ENCODE data around the gene CEP170.

CEP170 gene

DNA sequence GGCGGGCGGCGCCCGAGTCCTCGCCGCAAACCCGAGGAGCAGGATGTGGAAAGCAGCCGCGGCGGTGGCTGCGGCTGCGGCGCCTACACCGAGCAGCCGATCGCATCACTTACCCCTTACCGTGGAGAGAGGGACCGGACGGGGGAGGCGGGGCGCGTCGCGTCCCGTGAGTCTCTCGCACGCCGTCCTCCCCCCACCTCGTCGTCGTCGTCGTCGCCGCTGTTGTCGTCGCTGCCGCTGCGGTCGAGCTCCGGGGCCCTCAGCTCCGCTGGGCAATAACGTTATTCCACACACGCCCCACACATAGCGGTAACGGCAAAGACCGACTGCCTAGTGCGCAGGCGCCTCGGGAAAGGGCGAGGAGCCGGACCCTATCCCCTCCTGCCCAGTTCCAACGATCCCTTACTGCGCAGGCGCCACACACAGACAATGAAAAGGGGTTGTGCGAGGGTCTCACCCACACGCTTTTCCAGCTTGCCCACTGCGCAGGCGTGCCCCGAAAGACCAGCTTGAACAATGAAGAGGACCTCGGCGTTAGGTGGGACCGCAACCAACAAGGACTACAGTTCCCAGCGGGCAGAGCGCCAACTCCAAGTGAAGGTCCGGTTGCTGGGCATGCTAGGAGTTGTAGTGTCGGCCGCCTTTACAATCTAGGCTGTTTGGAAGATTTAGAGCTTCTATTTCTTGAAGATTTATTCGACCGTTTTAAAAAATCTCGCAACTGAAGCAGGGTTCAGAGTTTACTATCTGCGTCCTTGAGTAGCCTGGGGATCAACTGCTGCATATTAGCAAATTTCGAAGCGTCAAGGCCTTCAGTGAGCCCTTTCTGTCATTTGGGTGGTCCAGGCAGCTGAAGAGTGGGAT lies at the start of gene CEP170:
CEP170 (minus strand) TSS at position 355 of the 864 bp plus-strand sequence. CDS start 30,001 bp downstream, outside the sequence.
- peak; percentile 91 for DNase-seq (ENCODE audit: low spot score)

GRCh38 chr1:243301059-243301458 lies 46.0 kb upstream of the CEP170 start:
- no peak for DNase-seq (ENCODE audit: low spot score)

- DNase-seq (ENCODE audit: low spot score) = no peak
Observed at GRCh38 chr1:243299069-243299468, 44.0 kb upstream of the CEP170 start.

DNA sequence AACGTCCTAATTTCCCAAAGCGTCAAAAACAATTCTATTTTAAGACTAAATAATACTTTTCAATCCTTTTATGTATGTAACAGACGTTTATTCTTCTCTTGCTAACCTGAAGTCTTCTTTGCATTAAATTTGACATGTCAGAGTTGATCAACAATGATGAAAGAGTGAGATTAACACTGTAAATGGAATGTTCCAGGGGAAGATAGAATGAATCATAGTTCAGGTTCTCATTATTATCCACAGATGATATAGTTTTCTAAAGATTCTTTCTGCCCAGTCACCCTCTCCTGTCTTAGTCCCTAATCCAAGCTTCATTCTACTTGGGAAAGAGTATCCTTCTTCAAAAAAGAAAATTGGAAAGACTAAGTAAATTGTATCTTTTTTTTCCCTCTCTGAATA lies 39.6 kb upstream of the CEP170 start:
- no peak for DNase-seq (ENCODE audit: low spot score)

DNA sequence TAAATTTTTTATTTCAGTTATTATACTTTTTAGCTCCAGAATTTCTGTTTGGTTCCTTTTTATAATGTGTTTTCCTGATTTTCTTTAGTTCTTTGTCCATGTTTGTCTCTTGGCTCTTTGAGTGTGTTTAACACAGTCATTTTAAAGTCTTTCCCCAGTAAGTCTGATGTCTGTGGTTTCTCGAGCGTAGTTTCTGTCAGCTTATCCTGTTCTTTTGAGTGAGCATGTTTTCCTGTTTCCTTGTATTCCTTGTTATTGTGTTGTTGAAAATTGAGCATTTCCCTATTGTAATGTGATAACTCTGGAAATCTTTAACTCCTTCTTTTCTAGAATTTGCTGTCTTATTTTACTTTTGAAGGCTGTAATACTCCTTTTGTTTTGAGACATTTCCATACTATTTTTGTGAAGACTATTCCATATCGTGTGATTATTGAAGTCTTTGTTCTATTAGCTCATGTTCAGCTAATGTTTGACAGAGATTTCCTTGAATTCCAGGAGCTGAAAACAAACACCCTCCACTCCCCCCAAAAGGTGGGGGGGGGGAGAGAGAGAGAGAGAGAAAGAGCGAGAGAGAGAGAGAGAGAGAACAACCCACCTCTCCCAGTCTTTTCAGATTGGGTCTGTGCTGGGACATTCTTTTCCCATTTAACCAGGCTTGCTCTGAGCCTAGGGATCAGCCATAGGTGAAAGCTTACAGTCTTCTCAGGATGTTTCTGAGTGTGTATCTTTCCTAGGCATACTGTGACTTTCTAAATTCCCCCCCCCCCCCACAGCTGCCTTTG lies 39.1 kb upstream of the CEP170 start:
- DNase-seq (ENCODE audit: low spot score) = no peak

DNA sequence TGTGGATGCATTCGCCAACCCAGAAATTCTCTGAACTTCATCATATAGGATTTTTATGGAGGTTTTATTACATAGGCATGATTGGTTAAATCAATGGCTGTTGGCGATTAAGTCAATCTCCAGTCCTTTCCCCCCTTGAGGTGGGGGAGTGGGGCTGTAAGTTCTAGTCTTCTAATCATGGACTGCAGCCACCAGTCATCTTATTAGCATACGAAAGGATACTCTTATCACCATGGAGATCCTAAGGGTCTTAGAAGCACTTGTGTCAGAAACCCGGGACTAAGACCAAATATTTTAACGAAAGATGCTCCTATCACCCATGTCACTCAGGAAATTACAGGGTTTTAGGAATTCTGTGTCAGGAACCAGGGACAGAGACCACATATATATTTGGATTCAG lies 37.0 kb upstream of the CEP170 start:
- DNase-seq (ENCODE audit: low spot score) = no peak

DNA sequence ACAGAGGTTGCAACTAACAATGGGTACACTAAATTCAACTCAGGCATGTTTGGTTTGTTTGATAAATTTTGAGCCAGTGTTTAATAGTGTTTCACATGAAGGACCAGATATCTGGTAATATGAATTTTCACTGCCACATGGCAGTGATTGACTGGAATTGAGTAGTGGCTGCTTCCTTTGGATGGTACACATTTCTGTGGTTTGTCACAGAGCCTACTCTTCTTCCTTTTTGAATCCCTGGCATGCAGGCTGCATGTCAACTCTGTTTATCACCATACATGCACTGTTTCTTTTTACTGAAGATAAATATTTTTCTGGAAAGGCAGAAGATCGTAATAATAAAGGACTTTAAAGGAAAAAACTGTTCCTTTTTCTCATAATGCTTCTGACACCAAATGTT lies 36.2 kb upstream of the CEP170 start:
- DNase-seq (ENCODE audit: low spot score) = no peak

- no peak for DNase-seq (ENCODE audit: low spot score)
Observed at GRCh38 chr1:243288062-243288461, 33.0 kb upstream of the CEP170 start.

GRCh38 chr1:243287652-243288051 lies 32.6 kb upstream of the CEP170 start:
- no peak for DNase-seq (ENCODE audit: low spot score)

DNA sequence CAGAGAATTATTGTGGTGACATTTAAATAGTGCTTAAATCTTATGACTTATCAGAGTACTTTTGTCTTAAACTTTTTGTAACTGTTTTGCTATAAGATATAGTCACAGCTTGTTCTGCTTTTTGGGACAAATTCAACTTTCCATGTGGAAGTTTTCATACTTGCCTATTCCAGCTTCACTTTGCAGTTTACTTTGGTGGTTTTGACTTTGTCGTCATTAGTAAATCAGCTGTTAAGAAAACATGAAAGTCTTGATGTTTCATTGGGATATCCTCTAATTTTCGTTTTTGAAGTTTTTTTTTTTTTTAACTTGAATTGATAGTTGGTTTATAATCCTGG lies 32.0 kb upstream of the CEP170 start:
- no peak for DNase-seq (ENCODE audit: low spot score)

DNA sequence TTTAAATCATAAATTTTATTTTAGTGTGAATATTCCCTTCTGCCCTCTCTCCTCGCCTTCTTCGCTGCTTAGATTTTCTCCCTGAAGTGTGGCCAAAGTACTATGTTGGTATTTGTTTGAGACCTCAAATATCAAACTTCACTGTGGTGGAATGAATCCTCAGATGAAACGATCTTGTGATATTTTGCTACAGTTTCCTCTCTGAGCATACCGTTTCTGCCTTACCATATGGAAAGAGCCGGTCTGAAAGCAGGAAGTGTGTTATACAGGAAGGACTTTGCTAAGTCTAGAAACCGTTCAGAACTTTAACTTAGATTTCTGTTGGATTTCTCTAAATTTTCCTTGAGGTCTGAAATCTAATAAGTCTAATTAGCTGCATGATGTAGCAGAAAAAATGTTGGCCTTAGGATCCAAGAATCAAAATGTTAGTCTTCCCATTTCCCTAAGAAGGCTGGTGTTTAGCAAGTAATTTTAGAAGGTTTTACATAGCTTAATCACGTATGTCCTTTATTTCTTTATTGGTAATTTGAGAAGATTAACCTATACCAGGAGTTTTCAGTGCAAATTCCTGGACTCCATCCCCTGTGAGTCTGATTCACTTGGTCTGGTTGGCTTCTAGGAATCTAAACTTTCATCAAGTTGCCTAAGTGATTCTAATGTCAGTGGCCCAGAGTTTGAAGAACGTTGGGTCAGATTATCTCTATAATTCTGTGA lies 31.5 kb upstream of the CEP170 start:
- no peak for DNase-seq (ENCODE audit: low spot score)

- no peak for DNase-seq (ENCODE audit: low spot score)
Observed at GRCh38 chr1:243281672-243282071, 26.6 kb upstream of the CEP170 start.

DNA sequence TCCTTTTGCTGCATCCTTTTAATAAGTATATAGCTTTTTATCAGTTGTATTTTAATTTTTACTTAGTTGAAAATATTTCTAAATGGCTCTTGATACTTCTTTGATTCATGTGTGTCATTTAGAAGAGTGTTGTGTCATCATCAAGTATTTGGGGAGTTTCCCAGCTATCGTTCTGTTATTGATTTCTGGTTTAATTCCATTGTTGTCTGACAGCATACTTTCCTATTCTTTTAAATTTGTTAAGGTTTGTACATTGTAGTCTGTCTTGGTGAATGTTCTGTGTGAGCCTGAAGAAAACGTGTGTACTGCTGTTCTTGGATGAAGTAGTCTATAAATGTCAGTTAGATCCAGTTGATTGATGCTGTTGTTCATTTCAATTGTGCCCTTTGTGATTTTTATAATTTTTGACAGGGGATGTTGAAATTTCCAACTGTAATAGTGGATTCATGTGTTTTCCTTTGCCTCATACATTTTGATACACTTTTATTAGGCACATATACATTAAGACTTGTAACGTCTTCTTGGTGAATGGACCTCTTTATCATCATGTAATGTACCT lies 25.6 kb upstream of the CEP170 start:
- DNase-seq (ENCODE audit: low spot score) = no peak

- no peak for DNase-seq (ENCODE audit: low spot score)
Observed at GRCh38 chr1:243275316-243275715, 20.2 kb upstream of the CEP170 start.

- DNase-seq (ENCODE audit: low spot score) = no peak
Observed at GRCh38 chr1:243273945-243274344, 18.9 kb upstream of the CEP170 start.

GRCh38 chr1:243273506-243273905 lies 18.4 kb upstream of the CEP170 start:
- no peak for DNase-seq (ENCODE audit: low spot score)

DNA sequence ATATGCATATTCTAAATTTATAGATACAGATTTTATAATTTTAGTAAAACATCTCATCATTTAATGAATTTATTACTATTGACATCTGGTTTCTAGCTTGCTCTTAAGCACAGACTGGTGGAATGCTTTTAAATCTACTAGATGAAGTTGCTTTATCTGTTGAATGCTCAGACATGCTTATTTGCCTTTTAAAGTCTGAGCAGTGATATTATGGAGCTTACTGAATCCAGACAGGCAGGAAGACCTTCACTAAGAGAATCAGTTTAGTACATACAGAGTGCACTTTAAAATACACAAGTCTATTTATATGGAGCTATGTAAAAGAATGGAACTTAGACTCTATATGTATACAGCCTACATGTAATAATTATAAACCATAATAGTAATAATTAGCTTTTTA lies 17.3 kb upstream of the CEP170 start:
- DNase-seq (ENCODE audit: low spot score) = no peak

DNA sequence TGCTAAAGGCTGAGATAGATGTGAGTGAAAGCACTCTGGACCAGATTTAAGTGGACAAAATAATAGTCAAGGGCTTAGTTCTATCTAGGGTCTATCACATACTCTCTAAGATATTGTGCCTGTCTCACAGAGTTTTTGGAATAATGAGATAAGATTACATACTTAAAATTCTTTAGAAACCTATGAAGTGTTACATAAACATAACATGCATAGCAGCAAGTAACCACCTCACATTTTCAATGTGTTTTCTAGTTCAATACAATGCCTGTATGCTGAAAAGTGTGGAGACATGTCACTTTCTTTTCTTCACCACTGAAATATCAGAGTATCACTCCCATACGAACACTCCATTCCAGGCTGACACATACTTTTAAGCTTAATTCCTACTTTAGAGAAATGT lies 16.9 kb upstream of the CEP170 start:
- no peak for DNase-seq (ENCODE audit: low spot score)

DNA sequence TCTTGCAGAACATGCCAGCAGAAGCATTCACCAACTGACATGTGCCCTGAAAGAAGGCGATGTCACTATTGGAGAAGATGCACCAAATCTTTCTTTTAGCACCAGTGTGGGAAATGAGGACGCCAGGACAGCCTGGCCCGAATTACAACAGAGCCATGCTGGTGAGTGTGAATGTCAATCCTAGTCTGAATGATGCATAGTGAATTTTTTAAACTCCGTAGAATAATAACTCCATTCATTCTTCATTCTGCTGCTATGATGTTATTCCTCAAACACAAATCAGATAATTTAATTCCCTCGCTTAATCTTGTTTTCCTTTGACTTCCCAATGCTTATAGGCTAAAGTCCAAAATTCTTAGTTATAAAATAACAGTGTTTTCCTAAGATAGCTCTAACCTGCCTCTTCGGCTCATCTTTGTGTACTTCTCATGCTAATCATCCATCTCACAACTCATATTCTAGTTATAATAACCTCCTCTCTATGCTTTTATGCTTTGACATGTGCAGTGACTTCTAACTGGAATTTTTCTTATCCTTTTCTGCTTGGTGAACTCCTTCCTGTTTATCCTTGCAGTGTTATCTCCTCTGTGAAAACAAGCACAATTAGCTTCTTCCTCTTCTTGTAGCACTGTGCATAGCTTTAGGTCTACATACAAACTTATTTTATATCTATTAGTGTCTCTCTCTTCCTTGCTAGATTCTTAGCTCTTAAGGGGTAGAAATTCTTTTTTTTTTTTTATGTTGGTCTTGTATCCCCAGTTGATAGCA lies 15.2 kb upstream of the CEP170 start:
- DNase-seq (ENCODE audit: low spot score) = no peak

DNA sequence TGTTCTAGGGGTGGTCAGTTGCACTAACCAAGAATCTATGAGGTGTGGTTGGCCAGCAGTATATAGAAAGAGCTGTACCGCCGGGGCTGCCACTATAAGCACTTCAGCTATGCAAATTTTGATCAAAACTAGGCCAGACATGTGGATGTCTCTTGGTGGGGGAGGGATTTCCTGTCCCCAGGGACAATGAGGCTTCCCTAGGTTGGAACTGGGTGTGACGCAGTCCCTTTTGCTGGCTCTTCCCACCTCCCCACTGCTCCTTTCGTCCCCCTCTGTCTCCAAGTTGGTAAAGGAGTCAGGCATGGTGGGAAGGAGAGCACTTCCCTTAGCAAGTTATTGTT lies 14.3 kb upstream of the CEP170 start:
- no peak for DNase-seq (ENCODE audit: low spot score)

DNA sequence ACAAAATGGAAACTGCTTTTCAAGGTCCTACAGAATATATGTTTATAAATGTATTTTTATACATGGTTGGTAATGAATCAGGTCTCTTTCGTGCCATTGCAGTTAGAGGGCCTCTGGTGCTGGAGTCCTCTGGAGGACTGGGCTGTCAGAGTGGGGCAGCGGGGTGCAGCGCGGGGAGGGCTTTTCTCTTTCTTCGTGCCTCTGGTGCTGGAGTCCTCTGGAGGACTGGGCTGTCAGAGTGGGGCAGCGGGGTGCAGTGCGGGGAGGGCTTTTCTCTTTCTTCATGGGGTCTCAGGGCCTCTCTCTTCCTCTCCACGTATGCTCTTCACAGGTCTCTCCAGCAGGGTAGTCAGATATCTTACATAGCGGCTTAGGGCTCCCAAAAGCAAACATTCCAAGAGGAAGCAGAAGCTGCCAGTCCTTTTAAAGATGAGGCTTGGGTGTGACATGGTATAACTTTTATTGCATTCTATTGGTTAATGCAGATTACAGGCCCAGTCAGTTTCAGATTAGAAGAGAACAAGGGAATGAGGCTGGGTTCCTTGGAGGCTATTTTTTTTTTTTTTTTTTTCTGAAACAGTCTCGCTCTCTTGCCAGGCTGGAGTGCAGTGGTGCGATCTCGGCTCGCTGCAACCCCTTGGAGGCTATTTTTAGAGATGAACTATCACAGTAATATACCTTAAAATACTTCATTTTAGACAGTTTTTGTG lies 13.8 kb upstream of the CEP170 start:
- no peak for DNase-seq (ENCODE audit: low spot score)
